Esophagus muscularis mucosa (tissue), 4 donors: Measurements from ENCODE around the gene LEUTX.

Experiments
- EP300 ChIP-seq: sonication (generic); formaldehyde crosslinking; IDR thresholded peaks from one replicate; pipeline ENCODE4 v1.6.1; 2017; ENCODE audit warnings: antibody characterized with exemption
- POLR2A ChIP-seq: fragments of 450-650 bp; IDR thresholded peaks from one replicate; pipeline ENCODE4 v1.6.1; 2017; ENCODE audit warnings: antibody characterized with exemption, moderate library complexity, mild to moderate bottlenecking, low read depth
- TF ChIP-seq, protein P1 (sequence below), 3 experiments: fragments of 200-600 bp in 2 of 3; fragments of 450-650 bp in 1 of 3; sonication (generic) in 2 of 3; IDR thresholded peaks; one replicate each; pipeline ENCODE4 v1.5.1; 2017 to 2019; ENCODE audit warnings: antibody characterized with exemption in 3 of 3, mild to moderate bottlenecking in 2 of 3, moderate library complexity in 1 of 3

DNA sequence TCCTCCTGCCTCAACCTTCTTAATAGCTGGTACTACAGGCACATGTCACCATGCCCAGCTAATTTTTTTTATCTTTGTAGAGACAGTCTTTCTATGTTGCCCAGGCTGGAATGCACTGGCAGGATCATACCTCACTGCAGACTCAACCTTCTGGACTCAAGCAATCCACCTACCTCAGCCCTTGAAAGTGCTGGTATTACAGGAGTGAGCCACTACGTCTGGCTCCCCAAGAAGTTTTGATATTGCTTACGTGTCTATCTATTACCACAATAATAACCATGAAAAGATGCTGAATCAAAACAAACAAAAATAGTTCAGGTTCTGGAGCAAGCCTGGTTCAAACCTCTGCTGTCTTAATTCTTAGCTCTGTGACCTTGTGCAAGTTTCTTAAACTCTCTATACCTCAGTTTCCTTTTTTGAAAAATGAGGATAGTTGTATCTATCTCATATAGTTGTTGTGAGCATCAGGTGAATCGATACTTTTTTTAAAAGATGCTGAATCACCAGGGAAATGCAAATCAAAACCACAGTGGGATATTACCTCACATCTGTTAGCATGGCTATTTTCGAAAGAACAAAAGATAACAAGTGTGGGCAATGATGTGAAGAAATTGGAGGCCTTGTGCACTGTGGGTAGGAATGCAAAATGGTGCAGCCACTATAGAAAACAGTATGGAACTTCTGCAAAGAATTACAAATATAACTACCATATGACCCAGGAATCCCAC is 19.0 kb upstream of the LEUTX start:
- TF ChIP-seq, protein P1, sequence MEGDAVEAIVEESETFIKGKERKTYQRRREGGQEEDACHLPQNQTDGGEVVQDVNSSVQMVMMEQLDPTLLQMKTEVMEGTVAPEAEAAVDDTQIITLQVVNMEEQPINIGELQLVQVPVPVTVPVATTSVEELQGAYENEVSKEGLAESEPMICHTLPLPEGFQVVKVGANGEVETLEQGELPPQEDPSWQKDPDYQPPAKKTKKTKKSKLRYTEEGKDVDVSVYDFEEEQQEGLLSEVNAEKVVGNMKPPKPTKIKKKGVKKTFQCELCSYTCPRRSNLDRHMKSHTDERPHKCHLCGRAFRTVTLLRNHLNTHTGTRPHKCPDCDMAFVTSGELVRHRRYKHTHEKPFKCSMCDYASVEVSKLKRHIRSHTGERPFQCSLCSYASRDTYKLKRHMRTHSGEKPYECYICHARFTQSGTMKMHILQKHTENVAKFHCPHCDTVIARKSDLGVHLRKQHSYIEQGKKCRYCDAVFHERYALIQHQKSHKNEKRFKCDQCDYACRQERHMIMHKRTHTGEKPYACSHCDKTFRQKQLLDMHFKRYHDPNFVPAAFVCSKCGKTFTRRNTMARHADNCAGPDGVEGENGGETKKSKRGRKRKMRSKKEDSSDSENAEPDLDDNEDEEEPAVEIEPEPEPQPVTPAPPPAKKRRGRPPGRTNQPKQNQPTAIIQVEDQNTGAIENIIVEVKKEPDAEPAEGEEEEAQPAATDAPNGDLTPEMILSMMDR (IDR thresholded peaks at IDR 0.05): no peak
- TF ChIP-seq POLR2A (no peak), EP300 (no peak)
